Kidney (tissue), 14 donors: ENCODE measurements around the gene MAP3K15. TPM values are rescaled to one million over a fixed set of nuclear protein-coding genes. Genes with fewer than 3 reads are reported as not detected.

Source experiments
- DNase-seq, 5 donors: peaks; one replicate each; pipeline ENCODE4 v3.0.0-alpha.2; 2013 to 2020
- FAIRE-seq: peaks from 2 replicates; lab custom pipeline; 2012; peaks lifted over from hg19 to GRCh38; lab: Jason Lieb, UNC
- H3K27ac ChIP-seq, 2 donors: one replicate each; pipeline ENCODE4 v1.7.0; 2013; ENCODE audit warnings: low read depth in 2 of 2, low read length in 2 of 2, inconsistent platforms in 1 of 2
- H3K27me3 ChIP-seq: one replicate; pipeline ENCODE4 v1.7.1; 2013; ENCODE audit warnings: low read length, inconsistent platforms; ENCODE audit not compliant: control insufficient read depth, insufficient read depth
- H3K36me3 ChIP-seq, 3 donors: one replicate each; pipeline versions ENCODE4 v1.7.0 to v1.7.1; 2013; ENCODE audit warnings: low read length in 3 of 3, control low read depth in 1 of 3, inconsistent platforms in 1 of 3; ENCODE audit not compliant: insufficient read depth in 3 of 3, control insufficient read depth in 2 of 3
- H3K4me1 ChIP-seq, 3 donors: one replicate each; pipeline versions ENCODE4 v1.7.0 to v1.7.1; 2013; ENCODE audit warnings: low read length in 3 of 3, inconsistent platforms in 1 of 3, low read depth in 1 of 3; ENCODE audit not compliant: control insufficient read depth in 2 of 3, insufficient read depth in 2 of 3
- H3K4me3 ChIP-seq, 3 donors: one replicate each; pipeline versions ENCODE4 v1.7.0 to v1.8.1; 2013; ENCODE audit warnings: low read length in 3 of 3, control low read depth in 1 of 3, inconsistent platforms in 1 of 3
- H3K9ac ChIP-seq, 3 donors: one replicate each; pipeline versions ENCODE4 v1.7.0 to v1.7.1; 2013; ENCODE audit warnings: low read length in 3 of 3, control low read depth in 1 of 3, inconsistent platforms in 1 of 3
- H3K9me3 ChIP-seq, 3 donors: one replicate each; pipeline versions ENCODE4 v1.7.0 to v1.7.1; 2013; ENCODE audit warnings: low read length in 3 of 3, control low read depth in 1 of 3, inconsistent platforms in 1 of 3; ENCODE audit not compliant: control insufficient read depth in 2 of 3, insufficient read depth in 1 of 3
- CTCF ChIP-seq: IDR thresholded peaks from 3 replicates; pipeline ENCODE4 v1.5.1; 2012; ENCODE audit warnings: mild to moderate bottlenecking, moderate library complexity, borderline replicate concordance; ENCODE audit not compliant: insufficient read depth; ENCODE audit errors: extremely low read depth
- intact Hi-C: fragments of 100-400 bp; cut with DNase I; formaldehyde crosslinking; loops from one replicate; pipeline ENCODE4 v1.11.1; 2022
- polyA plus RNA-seq: library from polyadenylated mRNA; stranded (reverse); fragments of 350-450 nt; fragmentation: Illumina TruSeq; extraction: RNeasy Lipid Tissue Mini Kit (QIAGEN cat#74804); gene quantifications from one replicate; pipeline ENCODE4 v1.2.3, GENCODE V29; 2014; ENCODE audit warnings: low read depth, low replicate concordance; ENCODE audit not compliant: insufficient read depth
- total RNA-seq: library from RNA; stranded (reverse); fragmentation: NEBNext Ultra II Directional; extraction: Animal tissue kit (Norgen Biotek cat#: 25700); gene quantifications from one replicate; pipeline ENCODE4 v1.2.1, GENCODE V29; 2021
- donor health status: control.
- donor health status: control.
- donor health status: control.
- donor health status: control.
- donor health status: control.
- donor health status: DM: yes; HTN: yes; CAD: no.
- donor health status: Normal renal cell carcinoma (clear cell type).

MAP3K15 gene
- total and polyA plus RNA-seq, 2 donors from 2014 or later: 3.7 to 5.0 TPM

- DNase-seq: no peak
- Histone ChIP-seq H3K36me3 (no peaks in the 10 kb centered on the region), H3K27me3 (no peaks in the 10 kb centered on the region), H3K4me1 (no peaks in the 10 kb centered on the region), H3K27ac (no peak overlapping the region), H3K9ac (no peak overlapping the region), H3K4me3 (no peak overlapping the region), H3K9me3 (no peaks in the 10 kb centered on the region)
- intact Hi-C loops: no loop called here
- FAIRE-seq: no peak
- TF ChIP-seq CTCF: no peak
These were observed 128.6 kb downstream of the MAP3K15 start for GRCh38 chrX:19386679-19387078.

- FAIRE-seq: no peak
- DNase-seq: peak in 3 of 5 donors; percentile 51 to 60 (median 54)
- TF ChIP-seq CTCF: peak; percentile 45
- H3K9me3 ChIP-seq: no peaks in the 10 kb centered on the region
- no peaks in the 10 kb centered on the region for H3K36me3 ChIP-seq
- no peak overlapping the region for H3K4me3 ChIP-seq
- intact Hi-C loops: no loop called here
- H3K4me1 ChIP-seq: no peaks in the 10 kb centered on the region
- no peak overlapping the region for H3K9ac ChIP-seq
- H3K27me3 ChIP-seq: no peaks in the 10 kb centered on the region
- H3K27ac ChIP-seq: no peak overlapping the region
These were observed 132.7 kb downstream of the MAP3K15 start for GRCh38 chrX:19382555-19383145.

GRCh38 chrX:19381326-19381725, 134.0 kb downstream of the MAP3K15 start:
- H3K27me3 ChIP-seq: no peaks in the 10 kb centered on the region
- no peak overlapping the region for H3K27ac ChIP-seq
- DNase-seq (no peak), FAIRE-seq (no peak)
- H3K9me3 ChIP-seq: no peaks in the 10 kb centered on the region
- H3K9ac ChIP-seq: no peak overlapping the region
- TF ChIP-seq CTCF: no peak
- H3K4me1 ChIP-seq: no peaks in the 10 kb centered on the region
- no peak overlapping the region for H3K4me3 ChIP-seq
- intact Hi-C loops: no loop called here
- H3K36me3 ChIP-seq: no peaks in the 10 kb centered on the region

GRCh38 chrX:19377799-19378198, 137.5 kb downstream of the MAP3K15 start:
- Histone ChIP-seq H3K27ac (no peak overlapping the region), H3K4me3 (no peak overlapping the region), H3K36me3 (no peaks in the 10 kb centered on the region), H3K9me3 (no peaks in the 10 kb centered on the region), H3K9ac (no peak overlapping the region), H3K4me1 (no peaks in the 10 kb centered on the region), H3K27me3 (no peaks in the 10 kb centered on the region)
- DNase-seq (no peak), FAIRE-seq (no peak)
- TF ChIP-seq CTCF: no peak
- intact Hi-C loops: no loop called here
